Eye (tissue), 1 donor: ENCODE measurements around the gene DNAJA2.

Experiments
- DNase-seq: peaks from one replicate; pipeline ENCODE4 v3.0.0-alpha.2; 2015

DNAJA2 gene

DNA sequence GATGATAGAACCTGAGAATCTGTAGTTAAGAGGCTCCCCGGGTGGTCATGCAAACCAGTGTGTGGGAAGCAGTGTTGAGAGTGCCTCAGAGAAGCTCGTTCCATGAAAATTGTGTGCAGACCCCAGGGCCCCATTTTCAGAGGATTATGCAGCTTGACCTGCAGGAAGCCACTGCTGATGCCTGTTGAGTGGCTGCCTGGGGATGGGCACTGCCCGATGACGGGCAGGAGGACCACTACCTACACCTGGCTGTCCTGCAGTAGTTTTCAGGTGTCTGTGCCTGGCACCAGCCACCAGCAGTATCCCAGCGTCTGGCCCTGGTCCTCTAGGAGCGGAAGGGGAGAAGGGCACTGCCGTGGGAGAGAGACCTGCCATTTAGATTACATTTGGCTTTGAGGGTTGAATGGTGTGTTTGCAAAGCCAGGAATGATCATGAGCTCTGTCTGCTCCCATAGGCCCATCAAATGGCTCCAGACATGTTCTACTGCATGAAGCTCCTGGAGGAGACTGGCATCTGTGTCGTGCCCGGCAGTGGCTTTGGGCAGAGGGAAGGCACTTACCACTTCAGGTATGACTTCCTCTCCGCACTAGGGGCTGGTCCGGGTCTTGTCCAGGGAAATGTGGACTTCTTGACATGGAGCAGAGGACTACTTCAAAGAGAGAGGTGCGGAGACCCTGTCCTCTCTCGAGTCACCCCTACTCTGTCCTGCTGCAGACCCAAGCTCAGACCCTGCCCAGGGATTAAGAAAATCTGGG lies 46.8 kb downstream of the DNAJA2 start:
- no peak for DNase-seq

DNA sequence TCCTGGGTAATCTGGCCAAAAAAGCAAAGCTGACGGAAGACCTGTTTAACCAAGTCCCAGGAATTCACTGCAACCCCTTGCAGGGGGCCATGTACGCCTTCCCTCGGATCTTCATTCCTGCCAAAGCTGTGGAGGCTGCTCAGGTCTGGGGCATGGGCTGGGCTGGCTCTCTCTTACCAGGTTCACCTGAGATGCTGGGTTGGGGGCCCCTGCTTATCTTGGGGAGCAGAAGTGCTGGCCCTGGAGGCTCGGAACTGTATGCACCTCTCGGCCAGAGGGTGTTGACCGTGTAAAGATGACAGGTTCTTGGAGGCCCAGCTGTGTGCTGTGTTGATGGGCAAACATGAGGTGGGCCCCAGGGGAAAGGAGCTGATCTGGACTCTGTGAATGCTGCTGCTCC lies 49.1 kb downstream of the DNAJA2 start:
- DNase-seq, result no peak

DNA sequence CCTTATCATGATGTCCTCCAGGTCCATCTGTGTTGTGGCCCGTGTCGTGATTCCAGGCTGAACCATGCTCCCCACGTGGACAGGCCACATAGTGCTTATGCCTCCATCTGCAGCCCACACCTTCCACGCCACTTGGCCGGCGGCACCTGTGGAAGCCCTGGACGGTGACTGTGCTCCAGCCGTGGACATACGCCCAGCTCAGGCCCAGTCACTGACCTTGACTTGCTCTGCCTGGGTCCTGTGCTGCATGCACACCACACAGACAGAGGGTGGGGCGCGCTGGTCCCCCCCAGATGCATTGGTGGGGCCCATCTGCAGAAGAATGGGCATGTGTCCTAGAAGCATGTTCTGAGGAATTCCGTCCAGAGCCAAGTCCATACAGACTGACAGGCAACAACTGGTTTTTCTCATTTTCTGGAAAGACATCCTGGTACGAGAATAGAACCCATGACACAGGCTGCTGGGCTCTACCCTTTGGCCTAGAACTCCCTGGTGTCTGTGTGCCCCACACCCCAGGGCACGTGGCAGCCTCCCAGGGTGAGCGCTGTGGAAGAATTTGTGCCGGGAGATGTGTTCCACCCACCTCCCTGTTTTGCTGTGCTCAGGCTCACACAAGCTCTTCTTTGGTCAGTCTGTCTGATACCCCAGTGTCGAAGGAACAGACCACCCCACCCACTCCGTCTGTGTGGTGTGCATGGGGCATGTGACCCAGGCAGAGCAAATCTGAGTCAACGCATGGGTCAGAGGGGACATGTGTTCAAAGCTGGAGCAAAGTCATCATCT lies 49.8 kb downstream of the DNAJA2 start:
- no peak for DNase-seq

DNA sequence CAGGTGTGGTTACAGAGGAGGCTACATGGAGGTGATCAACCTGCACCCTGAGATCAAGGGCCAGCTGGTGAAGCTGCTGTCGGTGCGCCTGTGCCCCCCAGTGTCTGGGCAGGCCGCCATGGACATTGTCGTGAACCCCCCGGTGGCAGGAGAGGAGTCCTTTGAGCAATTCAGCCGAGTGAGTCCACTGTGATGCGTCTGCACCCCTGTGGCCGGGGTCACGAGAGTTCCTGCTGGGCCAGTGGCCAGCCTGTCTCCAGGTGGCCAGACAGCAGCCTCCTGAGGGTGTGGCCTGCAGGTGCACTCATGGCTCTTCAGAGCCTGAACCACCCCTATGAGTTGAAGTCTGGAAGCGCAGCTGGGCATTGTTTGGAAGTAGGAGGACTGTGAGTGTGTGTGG lies 51.2 kb downstream of the DNAJA2 start:
- DNase-seq, result no peak

DNA sequence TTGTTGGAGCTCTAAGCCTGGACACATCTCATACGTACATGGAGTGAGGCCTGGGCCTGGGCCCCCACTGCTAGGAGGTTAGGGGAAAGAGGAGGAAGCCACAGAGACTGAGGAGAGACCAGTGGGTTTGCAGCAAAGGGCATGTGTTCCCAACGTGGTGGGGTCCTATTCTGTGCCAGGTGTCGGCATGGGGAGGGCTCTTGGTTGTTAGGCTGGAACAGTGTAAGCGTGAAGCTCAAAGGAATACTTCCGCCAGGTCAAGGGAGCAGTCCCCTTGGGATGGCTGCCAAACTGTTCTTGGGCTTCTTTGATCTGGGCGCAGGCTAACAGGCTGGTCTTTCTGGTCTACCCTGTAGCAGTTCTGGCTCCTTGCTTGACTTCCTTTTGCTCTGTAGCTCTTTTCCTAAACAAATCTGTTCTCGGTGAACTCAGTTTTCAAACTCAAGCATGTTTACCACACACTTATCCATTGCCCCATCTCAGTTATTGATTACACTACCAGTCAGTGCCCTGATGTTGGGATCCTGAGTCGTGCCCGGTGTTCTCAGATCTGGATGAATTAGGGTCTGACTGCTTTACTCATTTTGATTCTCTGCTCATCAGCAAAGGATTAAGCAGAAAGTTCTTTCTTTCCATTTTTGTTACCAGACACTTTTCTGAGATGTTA lies 52.9 kb downstream of the DNAJA2 start:
- DNase-seq, result no peak

DNA sequence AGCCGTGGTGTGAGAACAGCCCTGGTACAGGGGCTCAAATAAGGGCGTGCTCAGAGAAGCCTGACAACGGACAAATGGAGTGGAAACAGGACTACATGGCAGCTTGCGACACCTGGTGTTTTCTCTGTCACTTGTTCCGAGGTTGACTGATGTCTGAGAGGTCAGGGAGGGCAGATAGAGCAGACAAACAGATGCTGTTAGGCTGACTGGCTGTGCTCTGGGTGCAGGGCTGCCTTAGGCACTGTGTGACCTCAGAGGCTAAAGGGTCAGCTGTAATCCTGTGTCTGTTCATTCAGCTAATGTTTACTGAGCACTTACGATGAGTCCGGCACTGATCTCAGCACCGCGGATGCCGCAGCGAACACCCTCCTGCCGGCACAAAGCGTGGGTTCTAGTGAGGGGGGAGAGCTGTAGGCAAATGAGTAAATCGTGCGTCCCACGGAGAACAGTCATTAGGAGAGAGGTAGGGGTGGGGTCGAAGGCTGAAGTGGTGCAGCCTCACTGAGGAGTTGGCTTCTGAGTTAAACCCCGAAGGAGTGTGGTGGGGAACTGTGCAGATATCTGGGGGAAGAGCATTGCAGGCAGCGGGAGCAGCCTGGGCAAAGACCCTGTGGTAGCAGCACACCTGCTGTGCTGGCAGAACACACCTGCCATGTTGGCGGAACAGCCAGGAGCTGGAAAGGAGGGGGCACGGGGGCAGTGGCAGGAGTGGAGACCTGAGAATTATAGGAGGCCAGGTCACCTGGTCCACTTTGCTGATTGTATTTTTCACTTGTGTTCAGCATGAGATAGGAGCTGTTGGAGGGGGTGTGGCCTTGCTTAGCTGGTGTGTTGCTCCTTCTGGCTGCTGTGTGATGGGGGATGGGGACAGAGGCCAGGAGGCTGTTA lies 54.3 kb downstream of the DNAJA2 start:
- peak; percentile 71 for DNase-seq

DNA sequence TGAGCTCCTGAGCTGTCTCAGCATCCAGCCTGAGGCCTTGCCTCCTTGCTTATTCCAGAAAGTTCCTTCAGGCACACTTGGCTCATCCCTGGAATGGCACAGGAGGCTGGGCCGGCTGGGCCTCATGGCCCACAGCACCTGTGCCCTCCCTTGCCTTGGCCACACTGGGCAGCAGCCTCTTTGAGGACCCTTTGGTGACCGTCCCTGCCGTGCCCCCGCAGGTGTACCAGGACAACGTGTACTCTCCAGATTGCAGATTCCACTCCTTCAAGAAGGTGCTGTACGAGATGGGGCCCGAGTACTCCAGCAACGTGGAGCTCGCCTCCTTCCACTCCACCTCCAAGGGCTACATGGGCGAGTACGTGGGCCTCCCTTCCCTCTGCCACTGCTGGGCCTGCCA lies 55.1 kb downstream of the DNAJA2 start:
- DNase-seq, result no peak

DNA sequence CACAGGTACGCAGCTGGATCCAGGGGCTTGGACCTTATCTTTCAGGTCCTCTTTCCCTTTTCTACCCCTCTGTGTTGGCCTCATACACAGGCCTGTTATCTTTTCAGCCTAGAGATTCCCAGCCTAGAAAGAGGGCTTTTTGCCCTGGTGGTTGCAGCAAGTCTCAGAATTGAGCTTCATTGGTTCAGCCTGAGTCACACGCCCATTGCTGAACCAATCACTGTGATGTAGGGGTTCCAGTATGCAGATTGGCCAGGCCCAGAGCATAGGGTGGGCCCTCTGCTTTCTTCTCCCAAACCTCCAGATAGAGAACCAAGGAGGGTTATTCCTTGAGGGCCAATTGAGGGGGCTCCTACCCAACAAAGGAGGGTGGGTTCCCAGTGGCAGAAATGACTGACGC lies 56.5 kb downstream of the DNAJA2 start:
- DNase-seq, result no peak

DNA sequence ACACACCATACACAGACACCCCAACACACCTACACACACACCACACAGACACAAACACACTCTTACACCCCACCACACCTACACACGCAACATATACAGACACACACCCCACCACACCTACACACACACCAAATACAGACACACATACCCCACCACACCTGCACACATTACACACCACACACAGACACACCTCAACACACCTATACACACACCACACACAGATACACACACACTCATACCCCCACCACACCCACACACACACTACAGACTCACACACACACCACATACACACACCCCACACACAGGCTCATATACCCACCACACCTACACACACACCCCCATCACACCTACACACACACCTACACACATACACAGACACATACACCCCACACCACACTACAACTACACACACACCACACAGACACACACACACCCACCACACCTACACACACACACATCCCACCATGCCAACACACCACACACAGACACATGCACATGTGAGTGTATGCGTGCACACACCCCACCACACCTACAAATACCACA lies 57.9 kb downstream of the DNAJA2 start:
- no peak for DNase-seq

- no peak for DNase-seq
These were observed 58.8 kb downstream of the DNAJA2 start for GRCh38 chr16:46914556-46915201.

- no peak for DNase-seq
These were observed 61.8 kb downstream of the DNAJA2 start for GRCh38 chr16:46911650-46912049.

- peak; percentile 30 for DNase-seq
These were observed 62.4 kb downstream of the DNAJA2 start for GRCh38 chr16:46911038-46911437.

GRCh38 chr16:46908540-46909372 lies 64.7 kb downstream of the DNAJA2 start:
- peak; percentile 91 for DNase-seq

GRCh38 chr16:46907061-46907774 lies 66.3 kb downstream of the DNAJA2 start:
- no peak for DNase-seq

- DNase-seq, result no peak
These were observed 67.0 kb downstream of the DNAJA2 start for GRCh38 chr16:46906360-46907060.
